Transverse colon (tissue), 4 donors: ENCODE data around the gene TTLL7. TPM values are rescaled to one million over a fixed set of nuclear protein-coding genes. Genes with fewer than 3 reads are reported as not detected.
"Not testable (repeated sequence)": the region's sequence is repeated elsewhere in the genome, so short reads cannot be mapped to it uniquely, and the experiment has no call there.

Source experiments
- DNase-seq: peaks from one replicate; pipeline ENCODE4 v3.0.0-alpha.2; 2019
- H3K27ac ChIP-seq, 4 donors: fragments of 200-600 bp; sonication (generic); 2 replicates each; pipeline ENCODE4 v1.5.1; 2016 to 2018; ENCODE audit warnings: inconsistent platforms in 4 of 4
- H3K27me3 ChIP-seq: fragments of 200-600 bp; sonication (generic); 2 replicates; pipeline ENCODE4 v1.5.1; 2017; ENCODE audit warnings: inconsistent platforms
- H3K36me3 ChIP-seq, 4 donors: fragments of 200-600 bp; sonication (generic); 2 replicates each; pipeline ENCODE4 v1.5.1; 2017 to 2019; ENCODE audit warnings: inconsistent platforms in 4 of 4
- H3K4me1 ChIP-seq, 4 donors: fragments of 200-600 bp; sonication (generic); 2 replicates each; pipeline ENCODE4 v1.5.1; 2017 to 2020; ENCODE audit warnings: inconsistent platforms in 4 of 4
- H3K4me3 ChIP-seq, 4 donors: fragments of 200-600 bp; sonication (generic); 1 replicate in 1 of 4; 2 replicates in 3 of 4; pipeline versions ENCODE4 v1.5.1 to v1.6.1; 2017 to 2019; ENCODE audit warnings: inconsistent platforms in 4 of 4
- H3K9me3 ChIP-seq, 2 donors: fragments of 200-600 bp; sonication (generic); 2 replicates each; pipeline ENCODE4 v1.5.1; 2017 to 2019; ENCODE audit warnings: inconsistent platforms in 2 of 2
- CTCF ChIP-seq, 5 experiments: fragments of 200-600 bp in 3 of 5; fragments of 450-650 bp in 2 of 5; sonication (generic) in 3 of 5; IDR thresholded peaks; 1 replicate in 2 of 5; 2 replicates in 3 of 5; pipeline ENCODE4 v1.5.1; 2016 to 2017; ENCODE audit warnings: antibody characterized with exemption in 5 of 5, inconsistent platforms in 3 of 5, mild to moderate bottlenecking in 2 of 5, moderate library complexity in 1 of 5
- EP300 ChIP-seq: sonication (generic); formaldehyde crosslinking; IDR thresholded peaks from one replicate; pipeline ENCODE4 v1.6.1; 2017; ENCODE audit warnings: antibody characterized with exemption, low read depth
- POLR2A ChIP-seq: fragments of 450-650 bp; IDR thresholded peaks from one replicate; pipeline ENCODE4 v1.6.1; 2016; ENCODE audit warnings: antibody characterized with exemption, mild to moderate bottlenecking, moderate library complexity
- POLR2AphosphoS5 ChIP-seq, 3 donors: sonication (generic); formaldehyde crosslinking; IDR thresholded peaks; one replicate each; pipeline ENCODE4 v1.6.1; 2016; ENCODE audit warnings: antibody characterized with exemption in 3 of 3
- WGBS, 2 donors: methylation state at CpG; one replicate each; pipeline ENCODE4 v1.1.5; 2018; ENCODE audit warnings: low coverage in 1 of 2; 5-methylcytosine and 5-hydroxymethylcytosine counted together
- in situ Hi-C, 4 donors: fragments of 200-750 bp; cut with MboI; loops; one replicate each; pipeline versions ENCODE4 v1.15.0 to v1.15.1; 2017; ENCODE audit warnings: low sequenced_read_pairs in 3 of 4, low pct_ligation_motif_present in 1 of 4, low pct_unique_long_range_greater_than_20kb in 1 of 4
- intact Hi-C: fragments of 100-400 bp; cut with DNase I; formaldehyde crosslinking; loops from one replicate; pipeline ENCODE4 v1.15.1; 2023; ENCODE audit warnings: low total_unique reads
- total RNA-seq, 4 donors: library from RNA; depleted of rRNA; stranded (reverse); fragments of >200 nt; gene quantifications; one replicate each; pipeline ENCODE4 v1.1.0, GENCODE V29; 2016

TTLL7 gene
- total RNA-seq, 4 donors from 2014 or later, result 2.7 to 9.5 (median 4.2) TPM

- WGBS, 2 donors, result 82 to 83% methylated on average over 2 of the region's 2 CpGs
- Histone ChIP-seq H3K9me3 (peaks cover 0 to 7% of the 10 kb centered on the region in 2 donors), H3K36me3 (no peaks in the 10 kb centered on the region), H3K4me3 (no peak overlapping the region), H3K4me1 (no peaks in the 10 kb centered on the region), H3K27ac (no peak overlapping the region), H3K27me3 (no peaks in the 10 kb centered on the region)
- in situ Hi-C loops (no loop called here), intact Hi-C loops (no loop called here)
- no peak for TF ChIP-seq POLR2AphosphoS5 (IDR thresholded peaks at IDR 0.05)
- TF ChIP-seq EP300, result no peak
- no peak for TF ChIP-seq POLR2A
- no peak for TF ChIP-seq CTCF (IDR thresholded peaks at IDR 0.05)
- no peak for DNase-seq
Measured at GRCh38 chr1:83990734-83991133, 8.2 kb downstream of the TTLL7 start.

GRCh38 chr1:83985048-83985447 lies 13.9 kb downstream of the TTLL7 start:
- intact Hi-C loops (no loop called here), in situ Hi-C loops (no loop called here)
- Histone ChIP-seq H3K9me3 (peaks cover 0 to 7% of the 10 kb centered on the region in 2 donors), H3K27ac (no peak overlapping the region), H3K4me1 (no peaks in the 10 kb centered on the region), H3K36me3 (no peaks in the 10 kb centered on the region), H3K27me3 (no peaks in the 10 kb centered on the region), H3K4me3 (no peak overlapping the region)
- TF ChIP-seq CTCF (IDR thresholded peaks at IDR 0.05) (no peak), POLR2AphosphoS5 (IDR thresholded peaks at IDR 0.05) (no peak), POLR2A (no peak), EP300 (no peak)
- WGBS, 2 donors, result 98 to 100% methylated on average over 2 to 3 of the region's 3 CpGs
- no peak for DNase-seq

DNA sequence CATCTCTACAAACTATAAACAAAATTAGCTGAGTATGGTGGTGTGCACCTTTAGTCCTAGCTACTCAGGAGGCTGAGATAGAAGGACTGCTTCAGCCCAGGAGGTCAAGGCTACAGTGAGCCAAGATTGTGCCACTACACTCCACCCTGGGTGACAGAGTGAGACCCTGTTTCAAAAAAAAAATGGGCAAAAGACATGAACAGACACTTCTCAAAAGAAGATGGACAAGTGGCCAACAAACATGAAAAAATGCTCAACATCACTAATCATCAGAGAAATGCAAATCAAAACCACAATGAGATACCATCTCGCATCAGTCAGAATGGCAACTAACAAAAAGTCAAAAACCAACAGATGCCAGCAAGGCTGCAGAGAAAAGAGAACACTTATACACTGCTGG lies 15.0 kb downstream of the TTLL7 start:
- intact Hi-C loops, in situ Hi-C loops: not testable (repeated sequence)
- 91% methylated on average over 1 of the region's 1 CpG; no CpG with 5 or more reads in 1 of the 2 donors for WGBS, 2 donors

GRCh38 chr1:83978056-83978455 lies 20.9 kb downstream of the TTLL7 start:
- TF ChIP-seq POLR2A, result no peak
- no peak for TF ChIP-seq CTCF (IDR thresholded peaks at IDR 0.05)
- TF ChIP-seq EP300, result no peak
- TF ChIP-seq POLR2AphosphoS5 (IDR thresholded peaks at IDR 0.05), result no peak
- intact Hi-C loops, result no loop called here
- H3K27ac ChIP-seq, result no peak overlapping the region
- DNase-seq, result no peak
- H3K4me3 ChIP-seq, result no peak overlapping the region
- H3K9me3 ChIP-seq, result no peaks in the 10 kb centered on the region
- no peaks in the 10 kb centered on the region for H3K4me1 ChIP-seq
- H3K36me3 ChIP-seq, result no peaks in the 10 kb centered on the region
- no peaks in the 10 kb centered on the region for H3K27me3 ChIP-seq
- 73 to 94% methylated on average over 1 of the region's 1 CpG for WGBS, 2 donors
- in situ Hi-C loops, result no loop called here

More for the DNA sequence above, 15.0 kb downstream of the TTLL7 start:
- not testable (repeated sequence) for H3K4me3 ChIP-seq, H3K9me3 ChIP-seq, DNase-seq, H3K27me3 ChIP-seq, H3K4me1 ChIP-seq, H3K27ac ChIP-seq, H3K36me3 ChIP-seq

- TF ChIP-seq EP300 (no peak), POLR2A (no peak), POLR2AphosphoS5 (IDR thresholded peaks at IDR 0.05) (no peak), CTCF (IDR thresholded peaks at IDR 0.05) (no peak)
- Histone ChIP-seq H3K36me3 (no peaks in the 10 kb centered on the region), H3K4me1 (no peaks in the 10 kb centered on the region), H3K4me3 (no peak overlapping the region), H3K27me3 (no peaks in the 10 kb centered on the region), H3K9me3 (no peaks in the 10 kb centered on the region), H3K27ac (no peak overlapping the region)
- WGBS, 2 donors, result 78 to 88% methylated on average over 4 of the region's 4 CpGs
- no peak for DNase-seq
- in situ Hi-C loops (no loop called here), intact Hi-C loops (no loop called here)
Measured at GRCh38 chr1:83976920-83977319, 22.0 kb downstream of the TTLL7 start.
